H1 (cell line): ENCODE results near the gene RNF31.

Source experiments
- BRCA1 ChIP-seq: IDR thresholded peaks from 2 replicates; pipeline ENCODE4 v1.6.1; 2012; ENCODE audit warnings: low read depth, low read length, improper control_type of control experiment
- EP300 ChIP-seq, 2 experiments: IDR thresholded peaks; 1 replicate in 1 of 2; 2 replicates in 1 of 2; pipeline ENCODE4 v1.6.1; 2011 to 2012; ENCODE audit warnings: low read depth in 2 of 2, low read length in 2 of 2, mild to moderate bottlenecking in 2 of 2, borderline replicate concordance in 1 of 2, inconsistent platforms in 1 of 2, moderate library complexity in 1 of 2
- EZH2 ChIP-seq: fragments of 200-600 bp; sonication (generic); IDR thresholded peaks from 2 replicates; pipeline ENCODE4 v1.7.1; 2012; ENCODE audit warnings: low read depth, mild to moderate bottlenecking, moderate library complexity, low read length, inconsistent platforms; ENCODE audit not compliant: severe bottlenecking
- RAD21 ChIP-seq, 2 experiments: IDR thresholded peaks in 1 of 2; conservative IDR thresholded peaks in 1 of 2; 2 replicates each; pipeline ENCODE4 v1.6.1; 2011; ENCODE audit warnings: low read depth in 2 of 2, low read length in 2 of 2, improper control_type of control experiment in 1 of 2, inconsistent platforms in 1 of 2, mild to moderate bottlenecking in 1 of 2, moderate library complexity in 1 of 2
- TF ChIP-seq, protein P1 (sequence below), 3 experiments: IDR thresholded peaks; 1 replicate in 2 of 3; 2 replicates in 1 of 3; pipeline versions ENCODE4 v1.5.1 to v1.6.1; 2011; ENCODE audit warnings: low read length in 3 of 3, mild to moderate bottlenecking in 3 of 3, inconsistent platforms in 2 of 3, low read depth in 1 of 3, moderate library complexity in 1 of 3; ENCODE audit not compliant: insufficient read depth in 1 of 3; ENCODE audit errors: control extremely low read depth in 1 of 3

GRCh38 chr14:24108336-24108874 lies 38.9 kb upstream of the RNF31 start:
- TF ChIP-seq EP300 (IDR thresholded peaks at IDR 0.05; ENCODE audit: borderline replicate concordance in 1 of 2, low read depth in 2 of 2, low read length in 2 of 2) (no peak), EZH2 (no peak), RAD21 (IDR thresholded peaks at IDR 0.05 in 1 of 2, conservative IDR thresholded peaks at IDR 0.05 in 1 of 2; ENCODE audit: low read depth in 2 of 2, low read length in 2 of 2) (no peak), BRCA1 (no peak)
- TF ChIP-seq, protein P1, sequence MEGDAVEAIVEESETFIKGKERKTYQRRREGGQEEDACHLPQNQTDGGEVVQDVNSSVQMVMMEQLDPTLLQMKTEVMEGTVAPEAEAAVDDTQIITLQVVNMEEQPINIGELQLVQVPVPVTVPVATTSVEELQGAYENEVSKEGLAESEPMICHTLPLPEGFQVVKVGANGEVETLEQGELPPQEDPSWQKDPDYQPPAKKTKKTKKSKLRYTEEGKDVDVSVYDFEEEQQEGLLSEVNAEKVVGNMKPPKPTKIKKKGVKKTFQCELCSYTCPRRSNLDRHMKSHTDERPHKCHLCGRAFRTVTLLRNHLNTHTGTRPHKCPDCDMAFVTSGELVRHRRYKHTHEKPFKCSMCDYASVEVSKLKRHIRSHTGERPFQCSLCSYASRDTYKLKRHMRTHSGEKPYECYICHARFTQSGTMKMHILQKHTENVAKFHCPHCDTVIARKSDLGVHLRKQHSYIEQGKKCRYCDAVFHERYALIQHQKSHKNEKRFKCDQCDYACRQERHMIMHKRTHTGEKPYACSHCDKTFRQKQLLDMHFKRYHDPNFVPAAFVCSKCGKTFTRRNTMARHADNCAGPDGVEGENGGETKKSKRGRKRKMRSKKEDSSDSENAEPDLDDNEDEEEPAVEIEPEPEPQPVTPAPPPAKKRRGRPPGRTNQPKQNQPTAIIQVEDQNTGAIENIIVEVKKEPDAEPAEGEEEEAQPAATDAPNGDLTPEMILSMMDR (IDR thresholded peaks at IDR 0.05; ENCODE audit: control extremely low read depth in 1 of 3, insufficient read depth in 1 of 3, low read depth in 1 of 3, low read length in 3 of 3), result no peak
